GM18498 (cell line): Measurements from ENCODE around the gene NEURL4.

Experiments used
- ATAC-seq: cut with Tn5 transposase; IDR thresholded peaks from one replicate; pipeline ENCODE4 v1.9.1; 2021; ENCODE audit warnings: mild to moderate bottlenecking, moderate library complexity; ENCODE audit not compliant: unreplicated experiment

NEURL4 gene

DNA sequence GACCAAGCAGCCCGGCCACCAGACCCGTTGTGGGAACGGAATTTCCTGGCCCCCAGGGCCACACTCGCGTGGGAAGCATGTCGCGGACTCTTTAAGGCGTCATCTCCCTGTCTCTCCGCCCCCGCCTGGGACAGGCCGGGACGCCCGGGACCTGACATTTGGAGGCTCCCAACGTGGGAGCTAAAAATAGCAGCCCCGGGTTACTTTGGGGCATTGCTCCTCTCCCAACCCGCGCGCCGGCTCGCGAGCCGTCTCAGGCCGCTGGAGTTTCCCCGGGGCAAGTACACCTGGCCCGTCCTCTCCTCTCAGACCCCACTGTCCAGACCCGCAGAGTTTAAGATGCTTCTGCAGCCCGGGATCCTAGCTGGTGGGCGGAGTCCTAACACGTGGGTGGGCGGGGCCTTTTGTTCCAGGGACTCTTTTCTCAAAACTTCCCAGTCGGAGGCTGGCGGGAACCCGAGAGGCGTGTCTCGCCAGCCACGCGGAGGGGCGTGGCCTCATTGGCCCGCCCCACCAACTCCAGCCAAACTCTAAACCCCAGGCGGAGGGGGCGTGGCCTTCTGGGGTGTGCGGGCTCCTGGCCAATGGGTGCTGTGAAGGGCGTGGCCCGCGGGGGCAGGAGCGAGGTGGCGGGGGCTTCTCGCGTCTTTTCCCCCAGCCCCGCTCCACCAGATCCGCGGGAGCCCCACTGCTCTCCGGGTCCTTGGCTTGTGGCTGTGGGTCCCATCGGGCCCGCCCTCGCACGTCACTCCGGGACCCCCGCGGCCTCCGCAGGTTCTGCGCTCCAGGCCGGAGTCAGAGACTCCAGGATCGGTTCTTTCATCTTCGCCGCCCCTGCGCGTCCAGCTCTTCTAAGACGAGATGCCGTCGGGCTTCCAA lies 47.8 kb downstream of the NEURL4 start, which contains the start of gene SLC2A4:
SLC2A4 (plus strand) TSS at position 645 of the 879 bp plus-strand sequence; CDS start at position 862, 217 bp downstream.
- ATAC-seq, result peak; percentile 46

DNA sequence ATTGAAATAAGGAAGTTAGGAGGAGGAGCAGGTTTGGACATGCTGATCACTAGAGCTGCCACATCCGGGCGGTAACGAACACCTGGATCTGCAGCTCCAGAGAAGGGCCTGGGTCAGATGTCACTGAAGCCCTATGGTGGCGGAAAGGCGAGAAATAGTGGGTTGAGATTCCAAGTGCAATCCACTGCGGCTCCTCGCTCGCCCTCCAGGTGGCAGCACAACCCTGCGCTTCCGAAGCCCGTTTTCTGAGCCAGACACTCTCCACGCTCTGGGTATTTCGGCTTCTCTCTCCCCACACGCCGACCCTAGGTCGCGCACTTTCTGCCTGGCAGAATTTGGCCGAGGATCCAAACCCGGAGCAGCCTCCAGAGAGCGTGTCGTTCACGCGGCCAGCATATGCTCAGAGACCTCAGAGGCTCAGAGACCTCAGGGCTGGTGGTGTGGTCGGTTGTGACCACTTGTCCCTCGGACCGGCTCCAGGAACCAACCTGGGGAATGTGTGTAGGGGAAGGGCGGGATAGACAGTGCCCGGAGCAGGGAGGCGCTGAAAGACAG lies 48.5 kb downstream of the NEURL4 start:
- ATAC-seq, result peak; percentile 72

DNA sequence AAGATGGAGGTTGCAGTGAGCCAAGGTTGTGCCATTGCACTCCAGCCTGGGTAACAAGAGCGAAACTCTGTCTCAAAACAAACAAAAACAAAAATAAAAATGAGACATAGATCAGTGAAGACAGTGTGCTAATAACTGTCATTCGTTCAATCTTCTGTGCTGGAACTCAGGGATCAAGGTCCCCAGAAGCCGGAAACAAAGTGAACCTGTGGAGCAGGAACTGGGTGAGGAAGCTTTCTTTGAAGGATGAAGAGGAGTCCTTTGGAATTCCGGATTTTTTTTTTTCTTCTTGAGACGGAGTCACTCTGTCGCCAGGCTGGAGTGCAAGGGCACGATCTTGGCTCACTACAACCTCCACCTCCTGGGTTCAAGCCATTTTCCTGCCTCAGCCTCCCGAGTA lies 49.7 kb downstream of the NEURL4 start:
- ATAC-seq, result no peak

DNA sequence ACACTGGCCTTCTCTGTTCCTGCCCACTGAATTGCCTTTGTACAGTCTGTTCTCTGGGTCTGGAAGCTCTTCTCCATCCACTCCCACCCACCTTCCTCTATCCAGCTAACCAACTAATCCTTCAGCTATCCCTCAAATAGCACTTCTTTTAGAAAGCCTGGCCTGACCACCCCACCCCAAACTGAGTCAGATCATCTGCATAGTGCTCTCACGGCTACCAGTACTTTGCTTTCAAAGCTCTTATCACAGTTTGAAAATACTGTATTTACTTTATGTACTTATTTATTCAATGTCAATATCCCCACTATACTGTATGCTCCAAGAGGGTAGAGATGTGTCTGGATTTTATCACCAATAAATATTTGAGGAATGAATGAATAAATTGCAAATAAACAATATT lies 62.4 kb downstream of the NEURL4 start:
- ATAC-seq, result no peak
